IMR-90 (cell line): ENCODE data around the gene GTF2A2. TPM values are rescaled to one million over a fixed set of nuclear protein-coding genes. Genes with fewer than 3 reads are reported as not detected.
A peak's percentile ranks its signal among the peaks of the same experiment; 100 is the strongest.

ENCODE experiments used
- ATAC-seq: fragments of 200-7000 bp; cut with Tn5 transposase; 2 replicates; pipeline ENCODE4 v1.9.1; 2020; ENCODE audit warnings: low read depth, mild to moderate bottlenecking, moderate library complexity
- BruUV-seq: library from RNA; stranded (reverse); fragments of 400-500 nt; replicated peaks from 2 replicates; lab custom pipeline; 2021; lab: Mats Ljungman, UMichigan
- CTCF ChIA-PET: fragments of 300-600 bp; formaldehyde crosslinking; extraction: SDS; loops from one replicate; lab custom pipeline; 2021; ENCODE audit warnings: antibody characterized with exemption; lab: Yijun Ruan, JAX
- POLR2A ChIA-PET: fragments of 300-600 bp; sonication (Branson Sonifier 250); formaldehyde crosslinking; loops from one replicate; lab custom pipeline; 2022; ENCODE audit warnings: antibody characterized with exemption; ENCODE audit not compliant: unreplicated experiment; lab: Charles Lee
- DNase-seq: peaks from one replicate; pipeline ENCODE4 v3.0.0; 2013
- H2AFZ ChIP-seq: replicated peaks from 2 replicates; pipeline ENCODE3; 2013; ENCODE audit warnings: low read length, mild to moderate bottlenecking; ENCODE audit not compliant: poor library complexity
- H2AK5ac ChIP-seq: 2 replicates; pipeline ENCODE4 v1.6.1; 2013; ENCODE audit warnings: low read depth, low read length, inconsistent platforms
- H2AK9ac ChIP-seq: replicated peaks from 2 replicates; pipeline ENCODE3; 2013; ENCODE audit warnings: mild to moderate bottlenecking, low read depth, low read length, moderate library complexity; ENCODE audit not compliant: poor library complexity
- H2BK120ac ChIP-seq: 2 replicates; pipeline ENCODE4 v1.6.1; 2013; ENCODE audit warnings: low read depth, low read length, inconsistent platforms
- H2BK15ac ChIP-seq: 3 replicates; pipeline ENCODE4 v1.6.1; 2013; ENCODE audit warnings: low read depth, low read length, inconsistent platforms
- H2BK20ac ChIP-seq: 2 replicates; pipeline ENCODE4 v1.6.1; 2013; ENCODE audit warnings: low read depth, mild to moderate bottlenecking, inconsistent platforms, low read length, moderate library complexity
- H2BK5ac ChIP-seq: 2 replicates; pipeline ENCODE4 v1.6.1; 2013; ENCODE audit warnings: mild to moderate bottlenecking, low read depth, low read length, inconsistent platforms; ENCODE audit not compliant: poor library complexity, severe bottlenecking
- H3K14ac ChIP-seq: replicated peaks from 2 replicates; pipeline ENCODE4 v1.6.1; 2013; ENCODE audit warnings: low read depth, low read length, inconsistent platforms
- H3K18ac ChIP-seq: 2 replicates; pipeline ENCODE4 v1.6.1; 2013; ENCODE audit warnings: low read depth, low read length, control low read depth
- H3K23ac ChIP-seq: 2 replicates; pipeline ENCODE4 v1.6.1; 2013; ENCODE audit warnings: low read depth, low read length, inconsistent platforms
- H3K27ac ChIP-seq: 2 replicates; pipeline ENCODE4 v1.5.1; 2013; ENCODE audit warnings: mild to moderate bottlenecking, control low read depth, low read length; ENCODE audit not compliant: insufficient read depth
- H3K27me3 ChIP-seq: 2 replicates; pipeline ENCODE4 v1.6.1; 2013; ENCODE audit warnings: low read length; ENCODE audit not compliant: control insufficient read depth, insufficient read depth
- H3K36me3 ChIP-seq: 2 replicates; pipeline ENCODE4 v1.6.1; 2013; ENCODE audit warnings: low read length, mixed read lengths; ENCODE audit not compliant: control insufficient read depth, insufficient read depth
- H3K4ac ChIP-seq: 2 replicates; pipeline ENCODE4 v1.6.1; 2013; ENCODE audit warnings: low read depth, low read length, inconsistent platforms
- H3K4me1 ChIP-seq: 2 replicates; pipeline ENCODE4 v1.6.1; 2013; ENCODE audit warnings: low read length, mixed read lengths; ENCODE audit not compliant: control insufficient read depth, insufficient read depth
- H3K4me2 ChIP-seq: 2 replicates; pipeline ENCODE4 v1.6.1; 2013; ENCODE audit warnings: low read depth, mild to moderate bottlenecking, control low read depth, low read length, moderate library complexity
- H3K4me3 ChIP-seq: 2 replicates; pipeline ENCODE4 v1.5.1; 2013; ENCODE audit warnings: low read depth, mild to moderate bottlenecking, control low read depth, low read length, moderate library complexity; ENCODE audit not compliant: insufficient read depth
- H3K56ac ChIP-seq: 2 replicates; pipeline ENCODE4 v1.6.1; 2013; ENCODE audit warnings: low read length, inconsistent platforms; ENCODE audit not compliant: insufficient read depth; ENCODE audit errors: extremely low read depth
- H3K79me1 ChIP-seq, 2 experiments: 2 replicates each; pipeline ENCODE4 v1.6.1; 2013; ENCODE audit warnings: low read length in 2 of 2, inconsistent platforms in 1 of 2, low read depth in 1 of 2
- H3K9ac ChIP-seq: 2 replicates; pipeline ENCODE4 v1.6.1; 2013; ENCODE audit warnings: low read depth, low read length, control low read depth
- H3K9me1 ChIP-seq: 2 replicates; pipeline ENCODE4 v1.6.1; 2013; ENCODE audit warnings: low read length, inconsistent platforms; ENCODE audit not compliant: insufficient read depth
- H3K9me3 ChIP-seq: 2 replicates; pipeline ENCODE4 v1.6.1; 2013; ENCODE audit warnings: low read length; ENCODE audit not compliant: control insufficient read depth, insufficient read depth
- H4K20me1 ChIP-seq: 2 replicates; pipeline ENCODE4 v1.6.1; 2013; ENCODE audit warnings: low read length, inconsistent platforms; ENCODE audit not compliant: insufficient read depth
- H4K5ac ChIP-seq: 2 replicates; pipeline ENCODE4 v1.6.1; 2013; ENCODE audit warnings: mild to moderate bottlenecking, low read depth, low read length, control low read depth
- H4K8ac ChIP-seq, 2 experiments: 2 replicates each; pipeline ENCODE4 v1.6.1; 2013; ENCODE audit warnings: low read depth in 2 of 2, low read length in 2 of 2, control low read depth in 1 of 2, inconsistent platforms in 1 of 2
- H4K91ac ChIP-seq: 2 replicates; pipeline ENCODE4 v1.6.1; 2013; ENCODE audit warnings: low read depth, low read length, inconsistent platforms; ENCODE audit not compliant: insufficient read depth
- BHLHE40 ChIP-seq: fragments of 150-350 bp; IDR thresholded peaks from 2 replicates; pipeline ENCODE4 v1.6.1; 2016; ENCODE audit warnings: mild to moderate bottlenecking, low read depth, low read length
- CEBPB ChIP-seq: IDR thresholded peaks from 2 replicates; pipeline ENCODE4 v1.6.1; 2012; ENCODE audit warnings: low read depth, low read length, improper control_type of control experiment
- CHD1 ChIP-seq: IDR thresholded peaks from 2 replicates; pipeline ENCODE4 v1.6.1; 2012; ENCODE audit warnings: low read depth, low read length, improper control_type of control experiment
- FOS ChIP-seq: fragments of 150-350 bp; IDR thresholded peaks from 2 replicates; pipeline ENCODE4 v1.6.1; 2016; ENCODE audit warnings: low read depth, low read length
- MAFK ChIP-seq: IDR thresholded peaks from 2 replicates; pipeline ENCODE4 v1.6.1; 2012; ENCODE audit warnings: low read depth, low read length, improper control_type of control experiment
- MAZ ChIP-seq: IDR thresholded peaks from 2 replicates; pipeline ENCODE4 v1.6.1; 2012; ENCODE audit warnings: low read depth, mild to moderate bottlenecking, low read length, improper control_type of control experiment, moderate library complexity, borderline replicate concordance
- MXI1 ChIP-seq: IDR thresholded peaks from 2 replicates; pipeline ENCODE4 v1.6.1; 2012; ENCODE audit warnings: low read depth, mild to moderate bottlenecking, low read length, moderate library complexity, borderline replicate concordance
- NFE2L2 ChIP-seq: fragments of 150-350 bp; IDR thresholded peaks from 2 replicates; pipeline ENCODE4 v1.6.1; 2016; ENCODE audit warnings: low read depth, mild to moderate bottlenecking, low read length
- POLR2A ChIP-seq: IDR thresholded peaks from 2 replicates; pipeline ENCODE4 v1.6.1; 2012; ENCODE audit warnings: mild to moderate bottlenecking, low read depth, low read length
- RFX5 ChIP-seq: IDR thresholded peaks from 2 replicates; pipeline ENCODE4 v1.8.0; 2012; ENCODE audit warnings: low read depth, mild to moderate bottlenecking, low read length, moderate library complexity
- USF2 ChIP-seq: fragments of 150-350 bp; IDR thresholded peaks from 2 replicates; pipeline ENCODE4 v1.6.1; 2017; ENCODE audit warnings: mild to moderate bottlenecking, antibody characterized with exemption, low read length, low read depth
- WGBS, 2 experiments: methylation state at CpG; one replicate each; pipeline versions ENCODE4 v1.1.5 to v1.1.7; 2013; ENCODE audit warnings: missing lambda C conversion rate in 2 of 2; ENCODE audit not compliant: insufficient read length in 1 of 2; ENCODE audit errors: extremely low coverage in 2 of 2; 5-methylcytosine and 5-hydroxymethylcytosine counted together
- dilution Hi-C: fragments of 300-500 bp; cut with HindIII; formaldehyde crosslinking; loops from one replicate; pipeline ENCODE4 v1.14.3; 2018; ENCODE audit warnings: low sequenced_read_pairs; ENCODE audit not compliant: unreplicated experiment
- in situ Hi-C: fragments of 300-500 bp; cut with MboI; formaldehyde crosslinking; loops from 3 replicates; pipeline ENCODE4 v1.14.3; 2019; ENCODE audit warnings: low sequenced_read_pairs, inconsistent platforms, mixed read lengths
- intact Hi-C: fragments of 100-400 bp; cut with micrococcal nuclease; formaldehyde crosslinking; loops from 2 replicates; pipeline ENCODE4 v1.10.0; 2022
- polyA plus RNA-seq, 3 experiments: library from polyadenylated mRNA; depleted of rRNA; stranded (reverse); fragments of >200 nt; gene quantifications; 2 replicates each; pipeline ENCODE4 v1.2.3, GENCODE V29; 2012; ENCODE audit warnings: low replicate concordance in 1 of 3
- total RNA-seq: library from RNA; depleted of rRNA; stranded (reverse); fragments of >200 nt; gene quantifications from 2 replicates; pipeline ENCODE4 v1.2.3, GENCODE V29; 2012
- TF ChIP-seq, protein P1 (sequence below): conservative IDR thresholded peaks from 2 replicates; pipeline ENCODE4 v1.5.1; 2012; ENCODE audit warnings: mild to moderate bottlenecking, low read depth, low read length, improper control_type of control experiment

GTF2A2 gene
- total and polyA plus RNA-seq, 2 of the 4 experiments (the other 2 are of a cell fraction) = 10.2 to 29.9 TPM

DNA sequence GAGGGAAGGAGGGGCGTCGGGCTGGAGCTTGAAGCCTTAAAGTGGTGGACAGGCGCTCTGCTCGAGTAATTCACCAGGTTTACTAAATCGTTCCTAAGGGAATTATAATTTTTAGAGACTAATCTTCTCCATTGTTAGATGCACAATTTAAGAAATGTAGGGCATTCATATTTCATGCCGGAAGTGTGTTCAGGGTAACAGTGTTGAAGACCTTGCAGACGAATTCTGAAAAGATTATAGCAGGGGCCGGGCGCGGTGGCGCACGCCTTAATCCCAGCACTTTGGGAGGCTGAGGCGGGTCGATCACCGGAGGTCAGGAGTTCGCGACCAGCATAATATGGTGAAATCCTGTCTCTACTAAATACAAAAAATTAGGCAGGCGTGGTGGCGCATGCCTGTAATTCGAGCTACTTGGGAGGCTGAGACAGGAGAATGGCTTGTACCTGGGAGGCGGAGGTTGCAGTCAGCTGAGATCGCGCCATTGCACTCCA lies 365 bp upstream of the GTF2A2 start:
- no peak overlapping the region for H3K9ac ChIP-seq

More for the DNA sequence above, 365 bp upstream of the GTF2A2 start:
- peaks cover 4% of the 10 kb centered on the region for H3K36me3 ChIP-seq
- peak overlapping the region; percentile 54 for H3K4me2 ChIP-seq
- H3K56ac ChIP-seq = no peak overlapping the region
- no peaks in the 10 kb centered on the region; the same call in 1 of the 2 replicates for H3K4me1 ChIP-seq
- peaks cover 18% of the 10 kb centered on the region; the same call in 1 of the 2 replicates for H4K20me1 ChIP-seq
- BruUV-seq = no TSS peak
- H2BK20ac ChIP-seq = no peak overlapping the region
- H2BK5ac ChIP-seq = no peak overlapping the region
- no peak overlapping the region for H3K23ac ChIP-seq
- H3K27me3 ChIP-seq = no peaks in the 10 kb centered on the region
- no peaks in the 10 kb centered on the region for H3K9me3 ChIP-seq
- ATAC-seq = peak; percentile 2; the same call in 1 of the 2 replicates
- DNase-seq = no peak
- intact Hi-C loops = no loop called here
- no peak overlapping the region for H2AK5ac ChIP-seq
- dilution Hi-C loops = no loop called here
- H2AK9ac ChIP-seq = no peak overlapping the region
- peak overlapping the region in 1 of 2 experiments; percentile 49; a peak in 2 of 4 replicates for H4K8ac ChIP-seq
- H3K27ac ChIP-seq = no peak overlapping the region
- H2BK15ac ChIP-seq = no peak overlapping the region
- peak overlapping the region; percentile 66 for H3K4me3 ChIP-seq
- H2BK120ac ChIP-seq = no peak overlapping the region
- H4K91ac ChIP-seq = no peak overlapping the region
- no peak overlapping the region for H3K4ac ChIP-seq
- no peak for TF ChIP-seq MXI1
- no peak for TF ChIP-seq BHLHE40
- TF ChIP-seq USF2 = no peak
- TF ChIP-seq, protein P1, sequence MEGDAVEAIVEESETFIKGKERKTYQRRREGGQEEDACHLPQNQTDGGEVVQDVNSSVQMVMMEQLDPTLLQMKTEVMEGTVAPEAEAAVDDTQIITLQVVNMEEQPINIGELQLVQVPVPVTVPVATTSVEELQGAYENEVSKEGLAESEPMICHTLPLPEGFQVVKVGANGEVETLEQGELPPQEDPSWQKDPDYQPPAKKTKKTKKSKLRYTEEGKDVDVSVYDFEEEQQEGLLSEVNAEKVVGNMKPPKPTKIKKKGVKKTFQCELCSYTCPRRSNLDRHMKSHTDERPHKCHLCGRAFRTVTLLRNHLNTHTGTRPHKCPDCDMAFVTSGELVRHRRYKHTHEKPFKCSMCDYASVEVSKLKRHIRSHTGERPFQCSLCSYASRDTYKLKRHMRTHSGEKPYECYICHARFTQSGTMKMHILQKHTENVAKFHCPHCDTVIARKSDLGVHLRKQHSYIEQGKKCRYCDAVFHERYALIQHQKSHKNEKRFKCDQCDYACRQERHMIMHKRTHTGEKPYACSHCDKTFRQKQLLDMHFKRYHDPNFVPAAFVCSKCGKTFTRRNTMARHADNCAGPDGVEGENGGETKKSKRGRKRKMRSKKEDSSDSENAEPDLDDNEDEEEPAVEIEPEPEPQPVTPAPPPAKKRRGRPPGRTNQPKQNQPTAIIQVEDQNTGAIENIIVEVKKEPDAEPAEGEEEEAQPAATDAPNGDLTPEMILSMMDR = no peak
- no peak for TF ChIP-seq CHD1
- TF ChIP-seq RFX5 = no peak
- no peak for TF ChIP-seq POLR2A
- no peak for TF ChIP-seq MAZ
- TF ChIP-seq FOS = no peak
- TF ChIP-seq NFE2L2 = no peak
- no peak for TF ChIP-seq MAFK
- TF ChIP-seq CEBPB = no peak
- ChIA-PET CTCF (interaction anchor here (1.3 kb wide), 1 partner anchor 125 kb away, joined by 3 read pairs; no protein-coding TSS in a partner anchor), POLR2A (interaction anchor here (0.6 to 1.0 kb wide), 3 partner anchors 24 to 61 kb away, joined by 3 to 6 read pairs (median 3); no protein-coding TSS in a partner anchor)
- in situ Hi-C loops = no loop called here
- peaks cover 22 to 40% of the 10 kb centered on the region in 2 experiments; a peak in 3 of 4 replicates for H3K79me1 ChIP-seq
- WGBS, 2 experiments = 0% methylated on average over 2 of the region's 23 CpGs; no CpG with 5 or more reads in 1 of the 2 experiments
- H4K5ac ChIP-seq = no peak overlapping the region
- H3K14ac ChIP-seq = no peak overlapping the region
- no peak overlapping the region for H3K18ac ChIP-seq
- H3K9me1 ChIP-seq = peaks cover 5% of the 10 kb centered on the region
- peak overlapping the region; percentile 63 for H2AFZ ChIP-seq
